DOHH2 (cell line): ENCODE data around the gene B9D2.
A peak's percentile ranks its signal among the peaks of the same experiment; 100 is the strongest.

Experiments
- H3F3A ChIP-seq: fragments of 200-600 bp; sonication (generic), shearing (Covaris generic); 2 replicates; pipeline ENCODE4 v1.6.0; 2016; ENCODE audit warnings: antibody characterized with exemption, mild to moderate bottlenecking; ENCODE audit not compliant: control insufficient read depth, insufficient read depth
- H3K27ac ChIP-seq: fragments of 200-600 bp; sonication (generic); 2 replicates; pipeline ENCODE4 v1.5.1; 2014; ENCODE audit warnings: low read depth, mild to moderate bottlenecking, low read length, moderate library complexity
- H3K27me3 ChIP-seq: fragments of 200-600 bp; sonication (generic); 2 replicates; pipeline ENCODE4 v1.6.1; 2014; ENCODE audit warnings: mild to moderate bottlenecking, low read length, mixed read lengths; ENCODE audit not compliant: control insufficient read depth
- H3K36me3 ChIP-seq: fragments of 200-600 bp; sonication (generic); 2 replicates; pipeline ENCODE4 v1.6.1; 2014; ENCODE audit warnings: mild to moderate bottlenecking, low read length, moderate library complexity, mixed read lengths; ENCODE audit not compliant: control insufficient read depth
- H3K4me1 ChIP-seq: fragments of 200-600 bp; sonication (generic); 2 replicates; pipeline ENCODE4 v1.6.1; 2014; ENCODE audit warnings: mild to moderate bottlenecking, low read length, mixed read lengths; ENCODE audit not compliant: control insufficient read depth
- H3K4me2 ChIP-seq: fragments of 200-600 bp; sonication (generic); 2 replicates; pipeline ENCODE4 v1.6.0; 2014; ENCODE audit warnings: mild to moderate bottlenecking, low read length, moderate library complexity
- H3K4me3 ChIP-seq: fragments of 200-600 bp; sonication (generic); 2 replicates; pipeline ENCODE4 v1.5.1; 2014; ENCODE audit warnings: mild to moderate bottlenecking, low read length, mixed read lengths
- H3K79me2 ChIP-seq: fragments of 200-600 bp; sonication (generic); 2 replicates; pipeline ENCODE4 v1.6.1; 2014; ENCODE audit warnings: mild to moderate bottlenecking, low read length, mixed read lengths; ENCODE audit not compliant: control insufficient read depth
- H3K9me2 ChIP-seq: fragments of 200-600 bp; sonication (generic); replicated peaks from 2 replicates; pipeline ENCODE4 v1.6.1; 2014; ENCODE audit warnings: mild to moderate bottlenecking, low read length, mixed read lengths; ENCODE audit not compliant: control insufficient read depth
- H3K9me3 ChIP-seq: fragments of 200-600 bp; sonication (generic); 2 replicates; pipeline ENCODE4 v1.6.1; 2014; ENCODE audit warnings: antibody characterized with exemption, low read length, mixed read lengths; ENCODE audit not compliant: control insufficient read depth, insufficient read depth
- H4K20me1 ChIP-seq: fragments of 200-600 bp; sonication (generic); 2 replicates; pipeline ENCODE4 v1.6.0; 2014; ENCODE audit warnings: low read depth, mild to moderate bottlenecking, antibody characterized with exemption, low read length, moderate library complexity; ENCODE audit not compliant: control insufficient read depth, insufficient read depth
- EZH2phosphoT487 ChIP-seq: fragments of 200-600 bp; sonication (generic); IDR thresholded peaks from 2 replicates; pipeline ENCODE4 v1.6.1; 2017; ENCODE audit warnings: borderline replicate concordance, mild to moderate bottlenecking, antibody characterized with exemption, low read length, moderate library complexity, mixed read lengths
- TF ChIP-seq, protein P1 (sequence below): fragments of 200-600 bp; sonication (generic); IDR thresholded peaks from one replicate; pipeline ENCODE4 v1.5.1; 2014; ENCODE audit warnings: antibody characterized with exemption, mild to moderate bottlenecking, low read depth, low read length; ENCODE audit not compliant: poor library complexity, severe bottlenecking

B9D2 gene

DNA sequence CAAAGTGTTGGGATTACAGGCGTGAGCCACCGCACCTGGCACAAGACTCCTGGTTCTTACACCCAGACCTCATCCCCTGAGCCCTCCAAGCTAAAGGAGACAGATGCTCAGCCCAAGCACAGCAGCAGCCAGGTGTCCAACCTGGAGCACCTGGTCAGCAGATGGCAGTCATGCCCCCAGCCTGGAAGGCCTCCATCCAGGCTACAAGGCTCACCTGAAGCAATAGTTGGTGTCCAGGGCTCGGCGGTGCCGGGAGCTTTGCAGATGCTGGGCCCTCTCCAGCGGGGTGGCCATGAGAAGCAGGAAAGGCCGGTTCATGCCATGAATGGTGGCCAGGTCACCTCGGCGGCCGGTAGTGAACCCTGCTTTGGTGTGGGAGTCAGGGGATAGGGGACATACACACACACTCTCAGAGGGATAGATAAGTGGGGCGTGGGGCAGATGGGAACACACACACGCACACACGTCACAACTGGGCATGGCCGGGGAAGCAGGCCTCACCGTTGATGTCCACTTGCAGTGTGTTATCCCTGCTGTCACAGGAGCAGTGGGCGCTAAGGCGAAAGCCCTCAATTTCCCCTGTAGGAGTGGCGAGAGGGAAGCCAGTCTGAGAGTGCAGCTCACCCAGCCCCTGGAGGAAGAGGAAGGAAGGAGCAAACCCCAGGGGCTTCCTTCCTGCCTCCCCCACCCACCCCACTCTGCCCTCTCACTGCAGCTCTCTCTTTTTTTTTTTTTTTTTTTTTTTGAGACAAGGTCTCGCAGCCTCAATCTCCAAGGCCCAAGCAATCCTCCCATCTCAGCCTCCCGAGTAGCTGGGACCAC, 22.1 kb downstream of the B9D2 start:
- no peaks in the 10 kb centered on the region for H3K27me3 ChIP-seq
- H3K9me3 ChIP-seq = no peaks in the 10 kb centered on the region
- H3K27ac ChIP-seq = no peak overlapping the region
- TF ChIP-seq EZH2phosphoT487 = no peak
- TF ChIP-seq, protein P1, sequence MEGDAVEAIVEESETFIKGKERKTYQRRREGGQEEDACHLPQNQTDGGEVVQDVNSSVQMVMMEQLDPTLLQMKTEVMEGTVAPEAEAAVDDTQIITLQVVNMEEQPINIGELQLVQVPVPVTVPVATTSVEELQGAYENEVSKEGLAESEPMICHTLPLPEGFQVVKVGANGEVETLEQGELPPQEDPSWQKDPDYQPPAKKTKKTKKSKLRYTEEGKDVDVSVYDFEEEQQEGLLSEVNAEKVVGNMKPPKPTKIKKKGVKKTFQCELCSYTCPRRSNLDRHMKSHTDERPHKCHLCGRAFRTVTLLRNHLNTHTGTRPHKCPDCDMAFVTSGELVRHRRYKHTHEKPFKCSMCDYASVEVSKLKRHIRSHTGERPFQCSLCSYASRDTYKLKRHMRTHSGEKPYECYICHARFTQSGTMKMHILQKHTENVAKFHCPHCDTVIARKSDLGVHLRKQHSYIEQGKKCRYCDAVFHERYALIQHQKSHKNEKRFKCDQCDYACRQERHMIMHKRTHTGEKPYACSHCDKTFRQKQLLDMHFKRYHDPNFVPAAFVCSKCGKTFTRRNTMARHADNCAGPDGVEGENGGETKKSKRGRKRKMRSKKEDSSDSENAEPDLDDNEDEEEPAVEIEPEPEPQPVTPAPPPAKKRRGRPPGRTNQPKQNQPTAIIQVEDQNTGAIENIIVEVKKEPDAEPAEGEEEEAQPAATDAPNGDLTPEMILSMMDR = no peak
- no peaks in the 10 kb centered on the region for H3F3A ChIP-seq
- 0 out of 2 replicates have a peak, but pooled peaks cover 3% of the 10 kb centered on the region for H4K20me1 ChIP-seq
- H3K36me3 ChIP-seq = peaks cover 66% of the 10 kb centered on the region
- H3K4me3 ChIP-seq = no peak overlapping the region
- H3K4me2 ChIP-seq = no peak overlapping the region
- peaks cover 6% of the 10 kb centered on the region for H3K4me1 ChIP-seq
- H3K79me2 ChIP-seq = peaks cover 52% of the 10 kb centered on the region
- H3K9me2 ChIP-seq = no peaks in the 10 kb centered on the region

- no peaks in the 10 kb centered on the region for H3F3A ChIP-seq
- H3K4me2 ChIP-seq = no peak overlapping the region
- H3K4me3 ChIP-seq = no peak overlapping the region
- H3K9me3 ChIP-seq = no peaks in the 10 kb centered on the region
- H3K27me3 ChIP-seq = no peaks in the 10 kb centered on the region
- TF ChIP-seq, protein P1 = no peak
- TF ChIP-seq EZH2phosphoT487 = no peak
- H3K79me2 ChIP-seq = peaks cover 51% of the 10 kb centered on the region
- H3K36me3 ChIP-seq = peaks cover 69% of the 10 kb centered on the region
- no peaks in the 10 kb centered on the region for H3K9me2 ChIP-seq
- H4K20me1 ChIP-seq = 0 out of 2 replicates have a peak, but pooled peaks cover 3% of the 10 kb centered on the region
- H3K27ac ChIP-seq = no peak overlapping the region
- H3K4me1 ChIP-seq = peaks cover 22% of the 10 kb centered on the region
Observed at GRCh38 chr19:41339936-41340335, 24.0 kb downstream of the B9D2 start.

- peaks cover 73% of the 10 kb centered on the region for H3K36me3 ChIP-seq
- no peak for TF ChIP-seq EZH2phosphoT487
- TF ChIP-seq, protein P1 = no peak
Observed at GRCh38 chr19:41335467-41335866, 28.5 kb downstream of the B9D2 start.

More at GRCh38 chr19:41335467-41335866, 28.5 kb downstream of the B9D2 start:
- Histone ChIP-seq H3K9me3 (no peaks in the 10 kb centered on the region), H3K4me3 (no peak overlapping the region), H3K27me3 (no peaks in the 10 kb centered on the region), H3K4me2 (peak overlapping the region; percentile 26; the same call in 1 of the 2 replicates), H3F3A (peaks cover 15% of the 10 kb centered on the region), H3K9me2 (no peaks in the 10 kb centered on the region), H3K4me1 (peaks cover 44% of the 10 kb centered on the region), H4K20me1 (peaks cover 3% of the 10 kb centered on the region; the same call in 1 of the 2 replicates), H3K27ac (peak overlapping the region; percentile 24; the same call in 1 of the 2 replicates), H3K79me2 (peaks cover 40% of the 10 kb centered on the region)
